Measurements from ENCODE around the gene TMEM131. TPM values are rescaled to one million over a fixed set of nuclear protein-coding genes. Genes with fewer than 3 reads are reported as not detected.

Gene TMEM131
- total RNA-seq, 6 donors from 2014 or later = 30.5 to 67.5 (median 39.7) TPM

DNA sequence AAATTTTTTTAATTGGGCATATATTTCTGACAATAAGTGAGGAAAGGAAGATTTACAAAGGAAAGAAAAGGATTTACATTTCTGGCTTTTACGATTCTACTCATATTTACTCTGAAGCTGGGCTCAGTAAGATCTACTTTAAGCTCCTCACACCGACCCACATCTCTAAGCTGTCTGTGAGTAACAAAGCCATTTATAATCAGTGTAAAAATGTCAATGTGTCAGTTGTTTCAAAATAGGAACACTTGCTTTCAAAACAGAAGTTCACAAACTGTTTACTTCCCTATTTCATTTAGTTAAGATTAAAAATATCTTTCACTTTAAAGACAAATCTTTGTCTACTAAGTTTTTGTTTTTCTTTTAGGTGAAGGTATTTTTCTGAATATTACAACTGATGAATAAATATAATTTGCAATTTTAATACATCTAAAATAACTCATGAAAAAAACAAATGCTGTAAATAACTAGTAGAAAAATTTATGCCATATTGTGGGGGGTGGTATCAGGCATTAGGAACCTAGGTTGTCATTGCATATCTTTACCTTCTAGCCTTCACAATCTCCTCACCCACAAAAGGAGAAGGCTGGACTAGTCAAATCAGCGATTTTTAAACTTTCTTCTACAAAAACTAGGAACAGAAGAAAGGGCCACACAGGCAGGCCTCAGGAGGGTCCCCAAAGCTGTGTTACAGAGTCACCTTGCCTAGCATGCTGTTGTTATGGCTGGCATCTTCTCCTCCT is 64.5 kb downstream of the TMEM131 start:
- Histone ChIP-seq H3K4me1 (peaks cover 16 to 51% (median 33%) of the 10 kb centered on the region in 4 donors), H3K9me3 (no peaks in the 10 kb centered on the region), H3K27me3 (no peaks in the 10 kb centered on the region), H3K36me3 (no peaks in the 10 kb centered on the region), H3K4me3 (no peak overlapping the region), H3K27ac (peak overlapping the region in 1 of 4 donors; percentile 46)
- ATAC-seq (ENCODE audit: low FRiP score in 2 of 2) = no peak
- 43 to 49% methylated on average over 3 of the region's 3 CpGs for WGBS, 2 donors
- TF ChIP-seq, protein P1, sequence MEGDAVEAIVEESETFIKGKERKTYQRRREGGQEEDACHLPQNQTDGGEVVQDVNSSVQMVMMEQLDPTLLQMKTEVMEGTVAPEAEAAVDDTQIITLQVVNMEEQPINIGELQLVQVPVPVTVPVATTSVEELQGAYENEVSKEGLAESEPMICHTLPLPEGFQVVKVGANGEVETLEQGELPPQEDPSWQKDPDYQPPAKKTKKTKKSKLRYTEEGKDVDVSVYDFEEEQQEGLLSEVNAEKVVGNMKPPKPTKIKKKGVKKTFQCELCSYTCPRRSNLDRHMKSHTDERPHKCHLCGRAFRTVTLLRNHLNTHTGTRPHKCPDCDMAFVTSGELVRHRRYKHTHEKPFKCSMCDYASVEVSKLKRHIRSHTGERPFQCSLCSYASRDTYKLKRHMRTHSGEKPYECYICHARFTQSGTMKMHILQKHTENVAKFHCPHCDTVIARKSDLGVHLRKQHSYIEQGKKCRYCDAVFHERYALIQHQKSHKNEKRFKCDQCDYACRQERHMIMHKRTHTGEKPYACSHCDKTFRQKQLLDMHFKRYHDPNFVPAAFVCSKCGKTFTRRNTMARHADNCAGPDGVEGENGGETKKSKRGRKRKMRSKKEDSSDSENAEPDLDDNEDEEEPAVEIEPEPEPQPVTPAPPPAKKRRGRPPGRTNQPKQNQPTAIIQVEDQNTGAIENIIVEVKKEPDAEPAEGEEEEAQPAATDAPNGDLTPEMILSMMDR (IDR thresholded peaks at IDR 0.05) = no peak
- TF ChIP-seq EP300 (IDR thresholded peaks at IDR 0.05) (no peak), POLR2AphosphoS5 (IDR thresholded peaks at IDR 0.05) (no peak), POLR2A (IDR thresholded peaks at IDR 0.05) (no peak)
- DNase-seq = no peak

- Histone ChIP-seq H3K27me3 (no peaks in the 10 kb centered on the region), H3K27ac (no peak overlapping the region), H3K4me3 (no peak overlapping the region), H3K36me3 (peaks cover 0 to 11% (median 6%) of the 10 kb centered on the region in 4 donors), H3K4me1 (peaks cover 1 to 27% (median 15%) of the 10 kb centered on the region in 4 donors), H3K9me3 (no peaks in the 10 kb centered on the region)
- DNase-seq (no peak), ATAC-seq (ENCODE audit: low FRiP score in 2 of 2) (no peak)
- WGBS, 2 donors = 98 to 99% methylated on average over 3 of the region's 3 CpGs
- no peak for TF ChIP-seq EP300 (IDR thresholded peaks at IDR 0.05)
- TF ChIP-seq, protein P1 (IDR thresholded peaks at IDR 0.05) = no peak
- TF ChIP-seq POLR2A (IDR thresholded peaks at IDR 0.05) = no peak
- no peak for TF ChIP-seq POLR2AphosphoS5 (IDR thresholded peaks at IDR 0.05)
Measured at GRCh38 chr2:97928591-97928990, 67.2 kb downstream of the TMEM131 start.

DNA sequence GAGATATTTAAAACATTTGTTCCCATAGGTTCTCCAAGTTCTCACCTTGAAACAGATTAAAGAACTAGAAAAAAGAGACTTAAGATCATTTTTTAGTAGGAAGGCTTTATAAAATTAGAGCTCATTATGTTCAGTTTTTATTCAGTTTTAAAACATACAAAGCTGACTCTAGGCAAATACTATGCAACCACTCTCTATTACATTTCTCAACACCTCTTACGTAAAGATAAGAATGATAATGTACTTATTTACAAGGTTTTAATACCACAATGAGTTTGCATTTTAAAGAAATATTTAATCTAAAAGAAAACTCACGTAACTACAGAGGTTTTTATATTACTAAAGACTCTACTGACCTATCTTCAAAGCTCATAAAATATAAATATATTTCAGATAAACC is 68.8 kb downstream of the TMEM131 start:
- ATAC-seq (ENCODE audit: low FRiP score in 2 of 2) = no peak
- 42 to 66% methylated on average over 2 of the region's 2 CpGs for WGBS, 2 donors
- Histone ChIP-seq H3K36me3 (peaks cover 0 to 12% (median 8%) of the 10 kb centered on the region in 4 donors), H3K4me1 (peaks cover 0 to 27% (median 15%) of the 10 kb centered on the region in 4 donors), H3K9me3 (no peaks in the 10 kb centered on the region), H3K27me3 (no peaks in the 10 kb centered on the region), H3K27ac (no peak overlapping the region), H3K4me3 (no peak overlapping the region)
- no peak for DNase-seq
- TF ChIP-seq EP300 (IDR thresholded peaks at IDR 0.05) (no peak), POLR2AphosphoS5 (IDR thresholded peaks at IDR 0.05) (no peak), POLR2A (IDR thresholded peaks at IDR 0.05) (no peak)
- TF ChIP-seq, protein P1 (IDR thresholded peaks at IDR 0.05) = no peak

GRCh38 chr2:97924194-97924593 is 71.6 kb downstream of the TMEM131 start:
- TF ChIP-seq EP300 (IDR thresholded peaks at IDR 0.05) (no peak), POLR2A (IDR thresholded peaks at IDR 0.05) (no peak), POLR2AphosphoS5 (IDR thresholded peaks at IDR 0.05) (no peak)
- TF ChIP-seq, protein P1 (IDR thresholded peaks at IDR 0.05) = no peak
- ATAC-seq (ENCODE audit: low FRiP score in 2 of 2) = no peak
- Histone ChIP-seq H3K9me3 (no peaks in the 10 kb centered on the region), H3K4me1 (peaks cover 0 to 2% (median under 1%) of the 10 kb centered on the region in 4 donors), H3K27ac (no peak overlapping the region), H3K27me3 (no peaks in the 10 kb centered on the region), H3K36me3 (peaks cover 0 to 12% (median 8%) of the 10 kb centered on the region in 4 donors), H3K4me3 (no peak overlapping the region)
- 93 to 98% methylated on average over 4 of the region's 4 CpGs for WGBS, 2 donors
- DNase-seq = no peak

Data from upper lobe of left lung (tissue), 6 donors.